ENCODE data around the gene ARHGAP25. TPM values are rescaled to one million over a fixed set of nuclear protein-coding genes. Genes with fewer than 3 reads are reported as not detected.

ARHGAP25 gene
- total RNA-seq, 1 experiment from 2014 or later: 6.2 TPM

DNA sequence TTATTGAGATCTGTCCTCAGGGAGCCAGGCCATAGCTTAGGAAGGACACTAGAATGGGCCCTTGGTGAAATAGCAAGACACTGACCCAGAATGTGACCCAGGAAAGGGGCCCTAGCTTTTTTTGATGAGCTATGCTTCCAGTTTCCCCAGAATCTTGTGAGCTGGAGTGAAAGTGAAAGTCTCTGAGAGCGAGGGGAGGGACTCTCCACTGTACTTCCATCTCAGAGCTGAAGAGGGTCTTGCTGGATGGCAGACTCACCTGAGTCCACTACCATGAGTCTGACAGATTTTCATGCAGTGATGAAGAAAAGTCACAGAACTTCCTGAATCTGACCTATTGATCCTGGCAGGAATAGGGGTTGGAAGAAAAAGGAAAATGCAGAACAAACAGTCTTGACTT is 3.1 kb downstream of the ARHGAP25 start:
- no peak for DNase-seq (ENCODE audit: low spot score)
- Histone ChIP-seq H3K9me3 (ENCODE audit: low read depth, low read length, poor library complexity, severe bottlenecking) (no peaks in the 10 kb centered on the region), H3K27me3 (replicated peaks; ENCODE audit: insufficient read depth, low read depth, low read length, poor library complexity) (no peaks in the 10 kb centered on the region), H3K36me3 (ENCODE audit: insufficient read depth, low read length, poor library complexity, severe bottlenecking) (no peaks in the 10 kb centered on the region), H3K27ac (ENCODE audit: low read depth, low read length, poor library complexity, severe bottlenecking) (no peak overlapping the region), H3K4me1 (ENCODE audit: insufficient read depth, low read length, poor library complexity, severe bottlenecking) (no peaks in the 10 kb centered on the region), H3K4me3 (ENCODE audit: low read depth, low read length, poor library complexity, severe bottlenecking) (no peak overlapping the region)
- intact Hi-C loops (cut with micrococcal nuclease; ENCODE audit: unreplicated experiment): no loop called here
- ChIA-PET CTCF (no interaction called here), POLR2A (ENCODE audit: low non-redundant PET) (no interaction called here)
- BruUV-seq (replicated peaks): no TSS peak
- TF ChIP-seq EZH2 (IDR thresholded peaks at IDR 0.05; ENCODE audit: borderline replicate concordance, low read depth, low read length, poor library complexity, severe bottlenecking): no peak

GRCh38 chr2:68738906-68739594 is 4.4 kb downstream of the ARHGAP25 start:
- no peak for DNase-seq (ENCODE audit: low spot score)
- H3K27ac ChIP-seq (ENCODE audit: low read depth, low read length, poor library complexity, severe bottlenecking): no peak overlapping the region
- no peaks in the 10 kb centered on the region for H3K27me3 ChIP-seq (replicated peaks; ENCODE audit: insufficient read depth, low read depth, low read length, poor library complexity)
- intact Hi-C loops (cut with micrococcal nuclease; ENCODE audit: unreplicated experiment): no loop called here
- no peaks in the 10 kb centered on the region for H3K4me1 ChIP-seq (ENCODE audit: insufficient read depth, low read length, poor library complexity, severe bottlenecking)
- no peaks in the 10 kb centered on the region for H3K36me3 ChIP-seq (ENCODE audit: insufficient read depth, low read length, poor library complexity, severe bottlenecking)
- no peak overlapping the region for H3K4me3 ChIP-seq (ENCODE audit: low read depth, low read length, poor library complexity, severe bottlenecking)
- ChIA-PET POLR2A (ENCODE audit: low non-redundant PET) (no interaction called here), CTCF (no interaction called here)
- no peaks in the 10 kb centered on the region for H3K9me3 ChIP-seq (ENCODE audit: low read depth, low read length, poor library complexity, severe bottlenecking)
- no peak for TF ChIP-seq CTCF (conservative IDR thresholded peaks at IDR 0.05; ENCODE audit: low read depth, low read length)
- no peak for TF ChIP-seq EZH2 (IDR thresholded peaks at IDR 0.05; ENCODE audit: borderline replicate concordance, low read depth, low read length, poor library complexity, severe bottlenecking)
- no TSS peak for BruUV-seq (replicated peaks)

DNA sequence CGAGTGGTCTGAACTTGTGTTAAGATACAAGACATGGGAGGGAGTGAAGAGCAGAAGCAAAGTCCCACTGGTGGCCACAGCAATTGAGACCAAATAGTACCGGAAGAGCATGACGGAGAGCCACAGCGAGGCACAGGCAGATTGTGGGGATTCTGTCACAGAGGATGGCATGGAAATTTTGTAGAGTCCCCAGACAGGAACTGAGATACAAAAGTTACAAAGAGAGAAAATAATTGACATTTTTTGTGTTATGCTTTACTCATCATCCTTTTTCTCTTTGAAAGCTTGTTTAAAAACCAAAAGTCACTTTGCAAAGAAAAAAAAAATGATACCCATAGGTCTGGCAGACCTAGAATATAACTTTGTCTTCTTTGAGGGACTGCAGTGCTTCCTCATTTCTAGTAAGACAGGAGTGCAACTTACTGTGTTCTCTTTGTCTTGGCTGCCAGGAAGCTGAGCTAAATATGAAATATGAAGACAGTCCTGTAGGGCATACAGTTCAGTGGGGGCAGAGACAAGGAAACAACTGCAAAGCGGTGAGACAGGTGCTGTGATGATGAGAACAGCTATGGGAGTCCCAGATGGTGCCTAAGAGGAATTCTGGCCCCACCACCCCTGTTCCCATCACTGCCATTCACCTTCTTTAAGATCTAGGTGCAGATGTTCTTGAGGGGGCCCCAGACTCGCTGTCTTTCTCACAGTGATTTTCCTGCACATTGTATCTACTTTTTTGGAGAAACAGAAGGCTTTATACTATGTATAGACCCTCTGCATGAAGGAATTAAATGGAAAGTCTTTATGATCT is 5.2 kb downstream of the ARHGAP25 start:
- no peak for DNase-seq (ENCODE audit: low spot score)
- POLR2A ChIA-PET (ENCODE audit: low non-redundant PET): interaction anchor here (0.6 kb wide), 1 partner anchor 112 kb away, joined by 4 read pairs; no protein-coding TSS in a partner anchor
- no TSS peak for BruUV-seq (replicated peaks)

More for the DNA sequence above, 5.2 kb downstream of the ARHGAP25 start:
- CTCF ChIA-PET: no interaction called here
- Histone ChIP-seq H3K27ac (ENCODE audit: low read depth, low read length, poor library complexity, severe bottlenecking) (no peak overlapping the region), H3K4me3 (ENCODE audit: low read depth, low read length, poor library complexity, severe bottlenecking) (no peak overlapping the region), H3K9me3 (ENCODE audit: low read depth, low read length, poor library complexity, severe bottlenecking) (no peaks in the 10 kb centered on the region), H3K4me1 (ENCODE audit: insufficient read depth, low read length, poor library complexity, severe bottlenecking) (no peaks in the 10 kb centered on the region), H3K36me3 (ENCODE audit: insufficient read depth, low read length, poor library complexity, severe bottlenecking) (no peaks in the 10 kb centered on the region), H3K27me3 (replicated peaks; ENCODE audit: insufficient read depth, low read depth, low read length, poor library complexity) (no peaks in the 10 kb centered on the region)
- TF ChIP-seq EZH2 (IDR thresholded peaks at IDR 0.05; ENCODE audit: borderline replicate concordance, low read depth, low read length, poor library complexity, severe bottlenecking): no peak
- TF ChIP-seq CTCF (conservative IDR thresholded peaks at IDR 0.05; ENCODE audit: low read depth, low read length): no peak
- intact Hi-C loops (cut with micrococcal nuclease; ENCODE audit: unreplicated experiment): no loop called here

All from A673 (cell line).